CD4-positive, alpha-beta T cell (primary cell): ENCODE measurements around the gene OGFOD2. TPM values are rescaled to one million over a fixed set of nuclear protein-coding genes. Genes with fewer than 3 reads are reported as not detected.
A peak's percentile ranks its signal among the peaks of the same experiment; 100 is the strongest.

ENCODE experiments used
- ATAC-seq: fragments of 200-7000 bp; cut with Tn5 transposase; one replicate; pipeline ENCODE4 v1.10.0; 2022; ENCODE audit warnings: mild to moderate bottlenecking; ENCODE audit not compliant: poor library complexity
- CTCF ChIA-PET: fragments of 350-600 bp; sonication (Branson Sonifier 250); formaldehyde crosslinking; loops from one replicate; lab custom pipeline; 2021; ENCODE audit warnings: antibody characterized with exemption, inconsistent platforms; lab: Charles Lee
- POLR2A ChIA-PET: fragments of 350-600 bp; sonication (Branson Sonifier 250); formaldehyde crosslinking; loops from one replicate; lab custom pipeline; 2021; ENCODE audit warnings: antibody characterized with exemption, inconsistent platforms; lab: Charles Lee
- DNase-seq, 14 experiments: peaks; one replicate each; pipeline ENCODE4 v3.0.0-alpha.2; 2013 to 2020; ENCODE audit warnings: mixed read lengths in 2 of 14
- H3K27ac ChIP-seq, 2 donors: one replicate each; pipeline versions ENCODE4 v1.5.1 to v1.7.0; 2013; ENCODE audit warnings: low read length in 2 of 2, low read depth in 1 of 2, mild to moderate bottlenecking in 1 of 2
- H3K27me3 ChIP-seq, 2 experiments: 1 replicate in 1 of 2; 2 replicates in 1 of 2; pipeline versions ENCODE4 v1.6.1 to v1.7.0; 2013; ENCODE audit warnings: low read length in 2 of 2, control low read depth in 1 of 2, mild to moderate bottlenecking in 1 of 2, moderate library complexity in 1 of 2; ENCODE audit not compliant: insufficient read depth in 2 of 2, control insufficient read depth in 1 of 2
- H3K36me3 ChIP-seq: one replicate; pipeline ENCODE4 v1.6.1; 2013; ENCODE audit warnings: low read length, control low read depth; ENCODE audit not compliant: insufficient read depth
- H3K4me1 ChIP-seq: one replicate; pipeline ENCODE4 v1.6.1; 2013; ENCODE audit warnings: low read length, control low read depth; ENCODE audit not compliant: insufficient read depth
- H3K4me3 ChIP-seq: one replicate; pipeline ENCODE4 v1.5.1; 2013; ENCODE audit warnings: mild to moderate bottlenecking, low read length, moderate library complexity
- H3K9me3 ChIP-seq, 2 experiments: 1 replicate in 1 of 2; 2 replicates in 1 of 2; pipeline versions ENCODE4 v1.6.1 to v1.7.0; 2013; ENCODE audit warnings: low read length in 2 of 2, mild to moderate bottlenecking in 2 of 2, control low read depth in 1 of 2, moderate library complexity in 1 of 2; ENCODE audit not compliant: control insufficient read depth in 1 of 2, insufficient read depth in 1 of 2
- H3K27ac Mint-ChIP-seq: one replicate; pipeline ENCODE4 v1.8.0; 2020; ENCODE audit warnings: mixed read lengths
- H3K27me3 Mint-ChIP-seq: one replicate; pipeline ENCODE4 v1.8.0; 2021; ENCODE audit warnings: mixed read lengths
- H3K36me3 Mint-ChIP-seq: one replicate; pipeline ENCODE4 v1.8.0; 2021; ENCODE audit warnings: low read depth, mixed read lengths
- H3K4me1 Mint-ChIP-seq: one replicate; pipeline ENCODE4 v1.8.0; 2021; ENCODE audit warnings: low read depth, mixed read lengths
- H3K4me3 Mint-ChIP-seq: one replicate; pipeline ENCODE4 v1.8.0; 2020; ENCODE audit warnings: mild to moderate bottlenecking, mixed read lengths
- H3K9me3 Mint-ChIP-seq: one replicate; pipeline ENCODE4 v1.8.0; 2020; ENCODE audit warnings: mixed read lengths
- CTCF ChIP-seq: fragments of 200-600 bp; IDR thresholded peaks from one replicate; pipeline ENCODE4 v1.8.0; 2022; ENCODE audit warnings: antibody characterized with exemption, mild to moderate bottlenecking
- intact Hi-C, 2 experiments: fragments of 100-400 bp; cut with DNase I in 1 of 2; cut with micrococcal nuclease in 1 of 2; formaldehyde crosslinking; loops; one replicate each; pipeline versions ENCODE4 v1.15.1 to v1.9.0; 2023 to 2025; cut with DNase I, micrococcal nuclease
- total RNA-seq, 174 experiments: library from RNA in 2 of 174; stranded (reverse) in 2 of 174; gene quantifications; one replicate each; pipeline ENCODE4 v1.2.3 and lab custom pipeline; 2021 to 2026

The OGFOD2 gene
- total RNA-seq, 2 experiments from 2014 or later = 12.0 to 14.9 TPM

GRCh38 chr12:122977153-122977552 is 2.1 kb downstream of the OGFOD2 start:
- Mint-ChIP-seq H3K4me1 (peaks cover 45% of the 10 kb centered on the region), H3K27me3 (no peaks in the 10 kb centered on the region), H3K9me3 (no peaks in the 10 kb centered on the region), H3K4me3 (peak overlapping the region; percentile 98), H3K27ac (peak overlapping the region; percentile 44), H3K36me3 (peaks cover 20% of the 10 kb centered on the region)
- POLR2A ChIA-PET = no interaction called here
- intact Hi-C loops = loop anchor here in 1 of 2 experiments (5.0 to 10.0 kb wide), 4 partner anchors 175 to 625 kb away; partner anchors contain the start of genes DDX55, KNTC1, PITPNM2 and RSRC2
- no peak for DNase-seq
- Histone ChIP-seq H3K27me3 (no peaks in the 10 kb centered on the region), H3K4me1 (peaks cover 71% of the 10 kb centered on the region), H3K9me3 (no peaks in the 10 kb centered on the region), H3K27ac (no peak overlapping the region), H3K36me3 (peaks cover 19% of the 10 kb centered on the region), H3K4me3 (no peak overlapping the region)
- CTCF ChIA-PET = no interaction called here
- no peak for TF ChIP-seq CTCF
- no peak for ATAC-seq

GRCh38 chr12:122977655-122978392 is 2.8 kb downstream of the OGFOD2 start:
- intact Hi-C loops = loop anchor here in 1 of 2 experiments (5.0 to 10.0 kb wide), 4 partner anchors 174 to 624 kb away; partner anchors contain the start of genes DDX55, KNTC1, PITPNM2 and RSRC2
- CTCF ChIA-PET = interaction anchor here (0.8 kb wide), 1 partner anchor 13 kb away, joined by 3 read pairs; no protein-coding TSS in a partner anchor
- no peak overlapping the region for H3K4me3 ChIP-seq

DNA sequence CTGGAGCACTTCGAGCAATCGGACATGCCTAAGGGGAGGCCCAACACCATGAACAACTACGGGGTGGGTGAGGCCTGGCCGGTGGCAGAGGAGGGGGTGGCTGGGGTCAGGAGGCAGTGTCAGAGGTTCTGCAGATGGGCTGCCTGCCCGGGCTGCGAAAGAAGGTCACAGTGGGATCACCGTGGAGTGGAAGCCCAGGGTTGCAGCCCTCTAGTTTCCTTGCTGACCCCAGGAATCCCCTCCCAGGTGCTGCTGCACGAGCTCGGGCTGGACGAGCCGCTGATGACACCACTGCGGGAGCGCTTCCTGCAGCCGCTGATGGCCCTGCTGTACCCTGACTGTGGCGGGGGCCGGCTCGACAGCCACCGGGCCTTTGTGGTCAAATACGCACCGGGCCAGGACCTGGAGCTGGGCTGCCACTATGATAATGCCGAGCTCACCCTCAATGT is 3.5 kb downstream of the OGFOD2 start:
- Mint-ChIP-seq H3K27me3 (no peaks in the 10 kb centered on the region), H3K4me1 (peaks cover 55% of the 10 kb centered on the region), H3K4me3 (peak overlapping the region; percentile 98), H3K36me3 (peaks cover 28% of the 10 kb centered on the region), H3K9me3 (no peaks in the 10 kb centered on the region), H3K27ac (no peak overlapping the region)
- ChIA-PET CTCF (interaction anchor here (0.8 kb wide), 1 partner anchor 13 kb away, joined by 3 read pairs; no protein-coding TSS in a partner anchor), POLR2A (interaction anchor here (0.6 to 2.0 kb wide), 2 partner anchors 48 to 254 kb away, joined by 3 to 9 read pairs; partner anchors contain the start of genes MPHOSPH9 and MTRFR)
- ATAC-seq (no peak), DNase-seq (no peak)
- Histone ChIP-seq H3K4me1 (peaks cover 85% of the 10 kb centered on the region), H3K27ac (no peak overlapping the region), H3K9me3 (no peaks in the 10 kb centered on the region), H3K4me3 (no peak overlapping the region), H3K36me3 (peaks cover 29% of the 10 kb centered on the region), H3K27me3 (no peaks in the 10 kb centered on the region)
- TF ChIP-seq CTCF = no peak
- intact Hi-C loops = loop anchor here in 1 of 2 experiments (5.0 to 10.0 kb wide), 4 partner anchors 174 to 624 kb away; partner anchors contain the start of genes DDX55, KNTC1, PITPNM2 and RSRC2

More at GRCh38 chr12:122977655-122978392, 2.8 kb downstream of the OGFOD2 start:
- no peaks in the 10 kb centered on the region for H3K27me3 Mint-ChIP-seq
- H3K9me3 Mint-ChIP-seq = no peaks in the 10 kb centered on the region
- DNase-seq (no peak), ATAC-seq (no peak)
- peaks cover 78% of the 10 kb centered on the region for H3K4me1 ChIP-seq
- peaks cover 21% of the 10 kb centered on the region for H3K36me3 Mint-ChIP-seq
- H3K4me3 Mint-ChIP-seq = peak overlapping the region; percentile 98
- H3K36me3 ChIP-seq = peaks cover 25% of the 10 kb centered on the region
- no peaks in the 10 kb centered on the region for H3K9me3 ChIP-seq
- H3K27ac ChIP-seq = peak overlapping the region in 1 of 2 donors; percentile 10
- no peaks in the 10 kb centered on the region for H3K27me3 ChIP-seq
- POLR2A ChIA-PET = no interaction called here
- peak overlapping the region; percentile 44 for H3K27ac Mint-ChIP-seq
- H3K4me1 Mint-ChIP-seq = peaks cover 48% of the 10 kb centered on the region
- no peak for TF ChIP-seq CTCF
